AG09309 (cell line): ENCODE results near the gene ADGRF1.

Experiments
- DNase-seq: peaks from one replicate; pipeline ENCODE4 v3.0.0-alpha.2; 2010; ENCODE audit warnings: low read depth
- H3K4me3 ChIP-seq: 2 replicates; pipeline ENCODE4 v1.5.1; 2011; ENCODE audit warnings: mild to moderate bottlenecking, low read depth, low read length, moderate library complexity; ENCODE audit not compliant: control insufficient read depth
- CTCF ChIP-seq: IDR thresholded peaks from 2 replicates; pipeline ENCODE4 v1.5.1; 2011; ENCODE audit warnings: mild to moderate bottlenecking, low read depth, low read length, inconsistent platforms; ENCODE audit not compliant: insufficient read depth, control insufficient read depth; ENCODE audit errors: missing control alignments

The ADGRF1 gene

GRCh38 chr6:46961711-46962110 lies 80.4 kb downstream of the ADGRF1 start:
- no peak overlapping the region for H3K4me3 ChIP-seq
- TF ChIP-seq CTCF, result no peak
- no peak for DNase-seq

GRCh38 chr6:46961232-46961631 lies 80.9 kb downstream of the ADGRF1 start:
- H3K4me3 ChIP-seq, result no peak overlapping the region
- no peak for TF ChIP-seq CTCF
- no peak for DNase-seq

- DNase-seq, result no peak
- TF ChIP-seq CTCF, result no peak
- H3K4me3 ChIP-seq, result no peak overlapping the region
Measured at GRCh38 chr6:46959419-46959818, 82.7 kb downstream of the ADGRF1 start.

- no peak for TF ChIP-seq CTCF
- no peak for DNase-seq
- H3K4me3 ChIP-seq, result no peak overlapping the region
Measured at GRCh38 chr6:46956409-46956808, 85.7 kb downstream of the ADGRF1 start.

- TF ChIP-seq CTCF, result no peak
- no peak for DNase-seq
- no peak overlapping the region for H3K4me3 ChIP-seq
Measured at GRCh38 chr6:46954837-46955451, 87.2 kb downstream of the ADGRF1 start.

GRCh38 chr6:46953921-46954320 lies 88.2 kb downstream of the ADGRF1 start:
- no peak for DNase-seq
- no peak overlapping the region for H3K4me3 ChIP-seq
- no peak for TF ChIP-seq CTCF
